ENCODE data around the gene PCIF1.

PCIF1 gene

GRCh38 chr20:45976086-45976485 lies 41.6 kb downstream of the PCIF1 start:
- H3K27ac ChIP-seq (ENCODE audit: extremely low read depth, low read depth, low read length) = no peak overlapping the region
- no peaks in the 10 kb centered on the region for H3K9me3 ChIP-seq (ENCODE audit: control insufficient read depth, insufficient read depth, low read depth, low read length)
- no peak for TF ChIP-seq ZNF610 (tag by site-specific recombination; IDR thresholded peaks at IDR 0.05; ENCODE audit: borderline replicate concordance)
- no peak for TF ChIP-seq REPIN1 (tag by site-specific recombination; IDR thresholded peaks at IDR 0.05; ENCODE audit: low read depth)
- TF ChIP-seq ZNF426 (tag by site-specific recombination; IDR thresholded peaks at IDR 0.05) = no peak
- no peak for TF ChIP-seq SCRT1 (tag by site-specific recombination; IDR thresholded peaks at IDR 0.05; ENCODE audit: borderline replicate concordance)
- TF ChIP-seq KLF1 (tag by site-specific recombination; IDR thresholded peaks at IDR 0.05) = no peak
- no peak for TF ChIP-seq ZNF138 (tag by site-specific recombination; IDR thresholded peaks at IDR 0.05; ENCODE audit: borderline replicate concordance)
- no peak for TF ChIP-seq BCL11A (tag by site-specific recombination; IDR thresholded peaks at IDR 0.05; ENCODE audit: low read depth)
- H3K36me3 ChIP-seq (ENCODE audit: control insufficient read depth in 2 of 2, insufficient read depth in 1 of 2, low read length in 2 of 2) = no peaks in the 10 kb centered on the region
- ChIA-PET POLR2A (no interaction called here), CTCF (interaction anchor here (4.3 kb wide), 1 partner anchor 11 kb away, joined by 37 read pairs; no protein-coding TSS in a partner anchor)
- no peaks in the 10 kb centered on the region for H3K4me1 ChIP-seq (ENCODE audit: control insufficient read depth, insufficient read depth, low read length)
- H3K4me3 ChIP-seq (ENCODE audit: low read depth, low read length) = no peak overlapping the region

GRCh38 chr20:45981261-45981660 lies 46.8 kb downstream of the PCIF1 start:
- POLR2A ChIA-PET = no interaction called here

GRCh38 chr20:45983279-45983743 lies 48.8 kb downstream of the PCIF1 start:
- CTCF ChIA-PET = interaction anchor here (0.8 to 4.0 kb wide), 7 partner anchors 11 to 184 kb away, joined by 3 to 16 read pairs (median 7); partner anchors contain the start of gene ZNF335
- Histone ChIP-seq H3K36me3 (ENCODE audit: control insufficient read depth in 2 of 2, insufficient read depth in 1 of 2, low read length in 2 of 2) (no peaks in the 10 kb centered on the region), H3K4me3 (ENCODE audit: low read depth, low read length) (no peak overlapping the region), H3K4me1 (ENCODE audit: control insufficient read depth, insufficient read depth, low read length) (no peaks in the 10 kb centered on the region), H3K27ac (ENCODE audit: extremely low read depth, low read depth, low read length) (no peak overlapping the region), H3K9me3 (ENCODE audit: control insufficient read depth, insufficient read depth, low read depth, low read length) (no peaks in the 10 kb centered on the region)
- POLR2A ChIA-PET = interaction anchor here (0.6 kb wide), 1 partner anchor 143 kb away, joined by 5 read pairs; no protein-coding TSS in a partner anchor
- TF ChIP-seq MYNN (tag by site-specific recombination; IDR thresholded peaks at IDR 0.05; ENCODE audit: borderline replicate concordance) = no peak
- TF ChIP-seq ZNF707 (tag by site-specific recombination; IDR thresholded peaks at IDR 0.05) = no peak
- TF ChIP-seq ZNF157 (tag by site-specific recombination; IDR thresholded peaks at IDR 0.05) = no peak
- TF ChIP-seq ZNF510 (tag by site-specific recombination; IDR thresholded peaks at IDR 0.05; ENCODE audit: insufficient replicate concordance) = no peak
- no peak for TF ChIP-seq ZNF658 (tag by site-specific recombination; IDR thresholded peaks at IDR 0.05)
- no peak for TF ChIP-seq ZNF221 (tag by site-specific recombination; IDR thresholded peaks at IDR 0.05; ENCODE audit: borderline replicate concordance)
- TF ChIP-seq SP7 (tag by site-specific recombination; IDR thresholded peaks at IDR 0.05) = no peak

More at GRCh38 chr20:45981261-45981660, 46.8 kb downstream of the PCIF1 start:
- TF ChIP-seq ZNF354C (tag by site-specific recombination; IDR thresholded peaks at IDR 0.05; ENCODE audit: borderline replicate concordance, low read depth) (no peak), MEIS1 (CRISPR knock-in tag; IDR thresholded peaks at IDR 0.05; ENCODE audit: borderline replicate concordance) (no peak), OVOL3 (tag by site-specific recombination; IDR thresholded peaks at IDR 0.05) (no peak), ZNF677 (tag by site-specific recombination; IDR thresholded peaks at IDR 0.05) (no peak), GFI1B (tag by site-specific recombination; IDR thresholded peaks at IDR 0.05) (no peak), ZNF660 (tag by site-specific recombination; IDR thresholded peaks at IDR 0.05) (no peak), ZEB2 (tag by site-specific recombination; IDR thresholded peaks at IDR 0.05) (no peak), KLF16 (tag by site-specific recombination; IDR thresholded peaks at IDR 0.05) (no peak), ZNF449 (tag by site-specific recombination; IDR thresholded peaks at IDR 0.05) (no peak), ZNF549 (tag by site-specific recombination; IDR thresholded peaks at IDR 0.05) (no peak), ZNF664 (tag by site-specific recombination; IDR thresholded peaks at IDR 0.05) (no peak), ZSCAN23 (tag by site-specific recombination; IDR thresholded peaks at IDR 0.05) (no peak), ZNF366 (tag by site-specific recombination; conservative IDR thresholded peaks at IDR 0.05) (no peak), ZNF202 (tag by site-specific recombination; IDR thresholded peaks at IDR 0.05; ENCODE audit: borderline replicate concordance) (no peak), ZNF37A (tag by site-specific recombination; IDR thresholded peaks at IDR 0.05) (no peak)
- TF ChIP-seq, protein P1, sequence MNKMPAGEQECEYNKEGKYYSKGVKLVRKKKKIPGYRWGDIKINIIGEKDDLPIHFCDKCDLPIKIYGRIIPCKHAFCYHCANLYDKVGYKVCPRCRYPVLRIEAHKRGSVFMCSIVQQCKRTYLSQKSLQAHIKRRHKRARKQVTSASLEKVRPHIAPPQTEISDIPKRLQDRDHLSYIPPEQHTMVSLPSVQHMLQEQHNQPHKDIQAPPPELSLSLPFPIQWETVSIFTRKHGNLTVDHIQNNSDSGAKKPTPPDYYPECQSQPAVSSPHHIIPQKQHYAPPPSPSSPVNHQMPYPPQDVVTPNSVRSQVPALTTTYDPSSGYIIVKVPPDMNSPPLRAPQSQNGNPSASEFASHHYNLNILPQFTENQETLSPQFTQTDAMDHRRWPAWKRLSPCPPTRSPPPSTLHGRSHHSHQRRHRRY (tag by site-specific recombination; IDR thresholded peaks at IDR 0.05) = no peak
- TF ChIP-seq, protein P2, sequence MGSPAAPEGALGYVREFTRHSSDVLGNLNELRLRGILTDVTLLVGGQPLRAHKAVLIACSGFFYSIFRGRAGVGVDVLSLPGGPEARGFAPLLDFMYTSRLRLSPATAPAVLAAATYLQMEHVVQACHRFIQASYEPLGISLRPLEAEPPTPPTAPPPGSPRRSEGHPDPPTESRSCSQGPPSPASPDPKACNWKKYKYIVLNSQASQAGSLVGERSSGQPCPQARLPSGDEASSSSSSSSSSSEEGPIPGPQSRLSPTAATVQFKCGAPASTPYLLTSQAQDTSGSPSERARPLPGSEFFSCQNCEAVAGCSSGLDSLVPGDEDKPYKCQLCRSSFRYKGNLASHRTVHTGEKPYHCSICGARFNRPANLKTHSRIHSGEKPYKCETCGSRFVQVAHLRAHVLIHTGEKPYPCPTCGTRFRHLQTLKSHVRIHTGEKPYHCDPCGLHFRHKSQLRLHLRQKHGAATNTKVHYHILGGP (tag by site-specific recombination; IDR thresholded peaks at IDR 0.05) = no peak
- no peaks in the 10 kb centered on the region for H3K4me1 ChIP-seq (ENCODE audit: control insufficient read depth, insufficient read depth, low read length)
- no peaks in the 10 kb centered on the region for H3K36me3 ChIP-seq (ENCODE audit: control insufficient read depth in 2 of 2, insufficient read depth in 1 of 2, low read length in 2 of 2)
- no peak overlapping the region for H3K4me3 ChIP-seq (ENCODE audit: low read depth, low read length)
- H3K27ac ChIP-seq (ENCODE audit: extremely low read depth, low read depth, low read length) = no peak overlapping the region
- no peaks in the 10 kb centered on the region for H3K9me3 ChIP-seq (ENCODE audit: control insufficient read depth, insufficient read depth, low read depth, low read length)
- CTCF ChIA-PET = interaction anchor here (1.9 to 4.0 kb wide), 3 partner anchors 8 to 34 kb away, joined by 7 to 16 read pairs (median 13); partner anchors contain the start of gene ZNF335

All from HEK293 (cell line).